DOHH2 (cell line): ENCODE measurements around the gene RBMS2.

Experiments
- EZH2phosphoT487 ChIP-seq: fragments of 200-600 bp; sonication (generic); IDR thresholded peaks from 2 replicates; pipeline ENCODE4 v1.6.1; 2017; ENCODE audit warnings: borderline replicate concordance, mild to moderate bottlenecking, antibody characterized with exemption, low read length, moderate library complexity, mixed read lengths
- TF ChIP-seq, protein P1 (sequence below): fragments of 200-600 bp; sonication (generic); IDR thresholded peaks from one replicate; pipeline ENCODE4 v1.5.1; 2014; ENCODE audit warnings: antibody characterized with exemption, mild to moderate bottlenecking, low read depth, low read length; ENCODE audit not compliant: poor library complexity, severe bottlenecking

DNA sequence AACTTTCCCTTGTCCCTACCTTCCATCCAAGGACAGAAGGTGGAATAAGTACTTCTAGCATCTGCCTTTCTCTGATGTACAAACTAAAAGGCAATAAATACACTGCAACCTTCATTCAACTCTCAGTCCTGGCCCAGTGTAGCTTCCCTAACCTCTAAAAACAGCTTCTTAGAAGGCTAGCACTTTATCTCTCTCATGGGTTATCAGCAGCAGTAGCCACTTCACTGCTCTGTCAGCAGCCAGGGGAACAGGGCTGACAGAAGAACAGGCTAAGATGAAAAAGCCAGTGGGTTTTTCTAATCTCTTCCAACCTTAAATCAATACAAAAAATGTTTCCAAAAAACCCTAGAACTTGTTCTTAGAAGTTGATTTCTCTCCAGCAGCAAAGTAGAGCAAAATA is 95.3 kb downstream of the RBMS2 start:
- TF ChIP-seq, protein P1, sequence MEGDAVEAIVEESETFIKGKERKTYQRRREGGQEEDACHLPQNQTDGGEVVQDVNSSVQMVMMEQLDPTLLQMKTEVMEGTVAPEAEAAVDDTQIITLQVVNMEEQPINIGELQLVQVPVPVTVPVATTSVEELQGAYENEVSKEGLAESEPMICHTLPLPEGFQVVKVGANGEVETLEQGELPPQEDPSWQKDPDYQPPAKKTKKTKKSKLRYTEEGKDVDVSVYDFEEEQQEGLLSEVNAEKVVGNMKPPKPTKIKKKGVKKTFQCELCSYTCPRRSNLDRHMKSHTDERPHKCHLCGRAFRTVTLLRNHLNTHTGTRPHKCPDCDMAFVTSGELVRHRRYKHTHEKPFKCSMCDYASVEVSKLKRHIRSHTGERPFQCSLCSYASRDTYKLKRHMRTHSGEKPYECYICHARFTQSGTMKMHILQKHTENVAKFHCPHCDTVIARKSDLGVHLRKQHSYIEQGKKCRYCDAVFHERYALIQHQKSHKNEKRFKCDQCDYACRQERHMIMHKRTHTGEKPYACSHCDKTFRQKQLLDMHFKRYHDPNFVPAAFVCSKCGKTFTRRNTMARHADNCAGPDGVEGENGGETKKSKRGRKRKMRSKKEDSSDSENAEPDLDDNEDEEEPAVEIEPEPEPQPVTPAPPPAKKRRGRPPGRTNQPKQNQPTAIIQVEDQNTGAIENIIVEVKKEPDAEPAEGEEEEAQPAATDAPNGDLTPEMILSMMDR, result no peak
- TF ChIP-seq EZH2phosphoT487, result no peak
